ENCODE measurements around the gene RSAD1. TPM values are rescaled to one million over a fixed set of nuclear protein-coding genes. Genes with fewer than 3 reads are reported as not detected.

The RSAD1 gene
- total RNA-seq, 2 experiments from 2014 or later = 42.7 to 43.5 TPM

DNA sequence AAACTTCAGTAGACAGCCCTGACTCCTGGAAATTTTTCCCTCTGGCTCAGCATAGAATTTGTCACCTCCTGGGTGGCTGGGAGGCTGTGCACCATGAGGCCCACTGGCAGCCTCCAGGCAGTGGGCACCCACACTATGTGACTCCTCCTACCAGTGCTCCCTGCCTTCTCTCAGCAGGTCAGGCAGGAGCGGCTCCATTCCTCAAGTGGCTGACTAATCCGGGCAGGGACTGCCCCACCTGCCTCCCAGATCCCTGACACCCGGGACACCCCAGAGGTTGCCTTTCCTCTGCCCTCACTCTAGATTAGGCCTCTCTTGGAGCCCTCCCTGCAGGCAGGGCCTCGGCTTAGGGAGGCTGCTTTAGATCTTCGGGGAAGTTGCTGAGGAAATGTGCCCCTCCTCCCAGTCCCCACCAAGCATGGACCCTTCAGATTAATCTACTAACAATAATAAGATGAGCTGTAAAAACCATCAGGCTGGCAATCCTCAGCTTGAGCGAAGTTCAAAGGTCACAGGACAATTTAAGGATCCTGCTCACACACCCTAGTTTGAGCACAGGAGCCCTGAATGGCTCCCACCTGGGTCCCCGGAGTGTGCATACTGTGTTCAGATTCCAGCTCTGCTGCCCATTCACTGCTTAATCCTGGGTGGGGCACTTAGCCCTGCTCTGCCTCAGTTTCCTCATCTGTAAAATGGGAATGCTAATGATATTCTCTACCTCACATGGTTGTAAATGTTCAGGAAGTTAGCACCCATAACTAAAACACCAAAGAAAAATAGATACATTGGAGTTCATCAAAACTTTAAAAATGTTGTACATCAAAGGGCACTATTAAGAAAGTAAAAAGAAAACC is 19.6 kb downstream of the RSAD1 start:
- ATAC-seq (ENCODE audit: low read depth) = no peak
- POLR2A ChIA-PET = no interaction called here
- Mint-ChIP-seq H3K27me3 (no peaks in the 10 kb centered on the region), H3K9me3 (no peaks in the 10 kb centered on the region), H3K4me1 (no peaks in the 10 kb centered on the region), H3K27ac (no peak overlapping the region), H3K36me3 (no peaks in the 10 kb centered on the region), H3K4me3 (no peak overlapping the region)
- no peak for DNase-seq

DNA sequence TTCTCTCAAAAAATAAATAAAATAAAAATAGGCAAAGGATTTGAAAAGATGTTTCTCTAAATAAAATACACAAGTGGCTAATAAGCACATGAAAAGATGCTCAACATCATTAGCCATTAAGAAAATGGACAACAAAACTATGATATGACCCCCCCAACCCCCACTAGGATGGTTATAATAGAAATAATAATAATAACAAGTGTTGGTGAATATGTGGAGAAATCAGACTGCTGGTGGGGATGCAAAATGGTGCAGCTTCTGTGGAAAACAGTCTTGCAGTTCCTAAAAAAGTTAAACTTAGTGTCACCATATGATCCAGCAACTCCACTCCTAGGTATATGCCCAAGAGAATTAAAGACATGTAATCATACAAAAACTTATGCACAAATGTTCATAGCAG is 20.6 kb downstream of the RSAD1 start:
- POLR2A ChIA-PET = no interaction called here
- ATAC-seq (ENCODE audit: low read depth) (no peak), DNase-seq (no peak)
- H3K4me3 Mint-ChIP-seq = no peak overlapping the region
- H3K27ac Mint-ChIP-seq = no peak overlapping the region
- peaks cover 7% of the 10 kb centered on the region for H3K4me1 Mint-ChIP-seq
- no peaks in the 10 kb centered on the region for H3K9me3 Mint-ChIP-seq
- peaks cover 5% of the 10 kb centered on the region for H3K27me3 Mint-ChIP-seq
- no peaks in the 10 kb centered on the region for H3K36me3 Mint-ChIP-seq

DNA sequence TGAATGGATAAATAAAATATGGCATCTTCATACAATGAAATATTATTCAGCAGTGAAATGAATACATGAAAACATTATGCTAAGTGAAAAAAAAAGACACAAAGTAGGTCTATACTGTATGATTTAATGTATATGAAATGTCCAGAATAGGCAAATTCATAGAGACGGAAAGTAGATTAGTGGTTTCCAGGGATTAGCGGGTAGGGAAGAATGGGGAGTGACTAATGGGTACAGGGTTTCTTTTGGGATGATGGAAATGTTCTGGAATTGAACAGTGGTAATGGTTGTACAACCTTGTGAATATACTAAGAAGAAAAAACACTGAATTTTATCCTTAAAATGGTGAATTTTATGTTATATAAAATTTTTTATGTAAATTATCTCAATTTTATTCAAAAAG is 21.1 kb downstream of the RSAD1 start:
- Mint-ChIP-seq H3K36me3 (no peaks in the 10 kb centered on the region), H3K4me3 (no peak overlapping the region), H3K27ac (no peak overlapping the region), H3K9me3 (no peaks in the 10 kb centered on the region), H3K4me1 (peaks cover 10% of the 10 kb centered on the region), H3K27me3 (peaks cover 5% of the 10 kb centered on the region)
- ATAC-seq (ENCODE audit: low read depth) (no peak), DNase-seq (no peak)
- POLR2A ChIA-PET = no interaction called here

DNA sequence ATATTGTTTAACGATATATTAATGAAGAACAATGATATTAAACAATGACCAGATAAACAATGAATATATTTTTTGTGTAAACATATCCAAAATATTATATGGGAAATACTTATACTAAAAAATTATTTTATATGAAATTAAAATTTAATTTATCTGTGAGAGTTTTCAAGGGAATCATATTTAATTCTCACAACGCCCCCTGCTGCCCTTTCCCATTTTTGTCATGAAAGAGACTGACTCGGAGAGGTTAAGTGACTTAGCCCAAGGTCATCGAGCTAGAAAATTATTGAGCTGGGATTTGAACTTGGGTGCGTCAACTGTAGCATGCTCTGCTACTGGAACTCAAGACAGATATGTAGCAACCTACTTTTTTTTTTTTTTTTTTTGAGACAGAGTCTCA is 22.4 kb downstream of the RSAD1 start:
- Mint-ChIP-seq H3K27ac (no peak overlapping the region), H3K4me1 (peaks cover 14% of the 10 kb centered on the region), H3K27me3 (peaks cover 10% of the 10 kb centered on the region), H3K4me3 (no peak overlapping the region), H3K9me3 (no peaks in the 10 kb centered on the region), H3K36me3 (no peaks in the 10 kb centered on the region)
- no peak for ATAC-seq (ENCODE audit: low read depth)
- no peak for DNase-seq
- POLR2A ChIA-PET = no interaction called here

DNA sequence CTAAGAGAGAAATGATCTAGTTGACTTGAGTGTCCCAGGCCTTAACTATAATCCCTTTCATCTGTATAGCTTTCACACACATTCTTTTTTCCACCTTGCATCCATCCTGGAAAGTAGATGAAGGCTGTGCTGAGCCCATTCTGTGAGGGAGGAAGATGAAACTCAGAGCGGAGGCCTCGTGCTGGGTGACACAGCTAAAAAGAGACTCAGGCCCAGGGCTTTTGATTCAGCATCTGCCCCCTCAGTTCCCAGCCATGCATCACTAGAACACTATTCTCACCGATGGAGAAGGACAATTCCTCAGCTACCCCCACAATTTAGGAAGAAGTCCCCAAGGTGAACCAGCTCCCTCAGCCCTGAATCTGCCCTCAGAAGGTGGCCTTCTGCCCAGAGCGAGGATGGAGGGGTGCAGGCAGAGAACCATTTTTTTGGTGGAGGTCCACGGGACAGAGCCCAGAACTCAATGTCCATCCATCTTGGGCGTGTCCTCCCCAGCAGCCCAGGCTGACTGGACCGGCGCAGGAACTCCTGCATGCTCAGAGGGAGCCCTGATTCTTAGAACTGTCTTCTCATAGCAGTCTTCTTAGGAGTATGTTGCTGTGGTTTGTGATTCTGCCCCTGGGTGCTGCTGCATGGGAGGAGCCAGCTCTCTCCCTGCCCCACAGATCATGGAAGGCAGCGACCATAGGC is 23.8 kb downstream of the RSAD1 start:
- POLR2A ChIA-PET = interaction anchor here (1.2 kb wide), 1 partner anchor 23 kb away, joined by 3 read pairs; no protein-coding TSS in a partner anchor
- no peak overlapping the region for H3K27ac Mint-ChIP-seq
- no peak for DNase-seq
- peaks cover 14% of the 10 kb centered on the region for H3K4me1 Mint-ChIP-seq
- H3K27me3 Mint-ChIP-seq = peaks cover 10% of the 10 kb centered on the region
- no peaks in the 10 kb centered on the region for H3K36me3 Mint-ChIP-seq
- no peaks in the 10 kb centered on the region for H3K9me3 Mint-ChIP-seq
- ATAC-seq (ENCODE audit: low read depth) = no peak
- H3K4me3 Mint-ChIP-seq = no peak overlapping the region

DNA sequence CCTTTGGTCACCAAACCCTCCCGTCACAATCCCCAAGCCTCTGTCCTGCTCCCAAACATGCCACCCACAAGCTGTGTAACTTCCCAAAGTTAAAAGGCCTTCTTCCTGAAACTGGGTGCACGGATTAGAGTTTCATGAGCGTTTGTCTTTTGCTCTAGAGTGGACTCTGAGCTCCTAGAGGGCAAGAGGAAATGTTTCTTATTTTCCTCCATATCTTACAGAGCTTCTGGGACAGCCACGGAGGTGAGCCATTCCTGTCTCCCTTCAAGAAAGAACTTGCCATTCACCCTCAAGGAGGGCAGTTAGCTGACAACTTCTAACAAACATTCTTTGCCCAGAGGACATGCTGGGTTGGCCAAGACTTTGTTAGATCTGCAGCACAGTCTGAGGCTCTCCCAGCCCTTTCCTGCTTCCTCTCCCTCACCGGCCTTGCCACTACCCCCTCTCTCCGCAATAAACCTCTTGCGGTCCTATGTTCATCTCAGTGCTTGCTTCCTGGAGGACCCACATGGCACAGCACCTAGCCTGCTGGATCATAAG is 27.0 kb downstream of the RSAD1 start:
- peaks cover 29% of the 10 kb centered on the region for H3K4me1 Mint-ChIP-seq
- H3K27me3 Mint-ChIP-seq = peaks cover 10% of the 10 kb centered on the region
- H3K9me3 Mint-ChIP-seq = no peaks in the 10 kb centered on the region
- ATAC-seq (ENCODE audit: low read depth) (no peak), DNase-seq (no peak)
- H3K36me3 Mint-ChIP-seq = no peaks in the 10 kb centered on the region
- POLR2A ChIA-PET = no interaction called here
- H3K27ac Mint-ChIP-seq = no peak overlapping the region
- H3K4me3 Mint-ChIP-seq = no peak overlapping the region

DNA sequence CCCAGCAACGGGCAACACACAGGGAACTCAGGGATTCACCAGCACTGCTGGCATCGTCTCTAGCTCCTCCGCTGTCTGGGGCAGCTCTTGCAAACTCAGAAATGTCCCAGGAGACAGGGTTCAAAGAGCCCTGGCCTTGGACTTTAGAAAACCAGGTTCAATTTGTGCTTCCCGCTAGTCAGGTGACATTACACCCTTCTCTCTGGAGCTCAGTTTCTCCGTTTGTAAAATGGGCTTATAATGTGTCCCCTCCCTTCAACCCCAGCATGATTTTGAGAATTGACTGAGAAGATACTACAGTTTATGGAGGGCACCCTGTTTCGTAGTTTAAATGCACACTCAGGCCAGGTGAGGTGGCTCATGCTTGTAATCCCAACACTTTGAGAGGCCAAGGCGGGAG is 27.6 kb downstream of the RSAD1 start:
- H3K4me3 Mint-ChIP-seq = no peak overlapping the region
- H3K9me3 Mint-ChIP-seq = no peaks in the 10 kb centered on the region
- no peak overlapping the region for H3K27ac Mint-ChIP-seq
- POLR2A ChIA-PET = interaction anchor here (0.6 kb wide), 1 partner anchor 31 kb away, joined by 3 read pairs; no protein-coding TSS in a partner anchor
- ATAC-seq (ENCODE audit: low read depth) = no peak
- H3K36me3 Mint-ChIP-seq = no peaks in the 10 kb centered on the region
- DNase-seq = no peak
- H3K4me1 Mint-ChIP-seq = peaks cover 35% of the 10 kb centered on the region
- H3K27me3 Mint-ChIP-seq = peaks cover 10% of the 10 kb centered on the region

DNA sequence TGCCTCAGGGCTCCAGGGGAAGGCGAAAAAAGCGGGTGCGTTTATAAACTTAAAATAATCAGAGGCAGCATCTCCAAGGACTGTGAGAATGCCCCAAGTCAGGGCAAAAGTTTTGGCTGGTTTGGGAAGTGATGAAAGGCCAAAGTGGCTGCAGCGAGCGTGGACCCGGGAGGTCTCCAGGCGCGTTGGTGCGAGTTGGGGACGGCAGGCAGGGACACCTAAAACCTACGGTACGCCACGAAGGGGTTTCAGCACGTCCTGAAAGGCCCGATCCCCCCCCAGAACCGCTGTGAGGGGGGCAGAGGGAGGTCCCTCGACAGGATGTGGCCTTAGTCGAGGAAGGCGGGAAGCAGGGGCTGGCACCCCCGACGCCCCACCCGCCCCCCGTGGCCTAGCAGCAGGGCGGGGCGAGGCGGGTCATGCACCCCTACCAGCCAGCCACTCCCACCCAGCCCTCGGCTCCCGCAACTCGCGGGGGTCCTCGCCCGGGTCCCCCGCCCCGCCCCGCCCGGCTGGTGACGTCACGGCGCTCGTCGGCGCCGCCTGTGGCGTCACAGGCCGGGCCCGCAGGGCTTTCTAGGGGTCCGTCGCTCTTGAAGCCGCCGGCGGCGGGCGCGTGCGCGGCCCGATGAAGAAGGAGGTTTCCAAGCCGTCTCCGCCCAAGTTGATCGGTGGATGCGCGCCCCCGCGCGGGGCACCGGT is 29.4 kb downstream of the RSAD1 start, which contains the start of gene MYCBPAP:
Gene MYCBPAP (plus strand): TSS at position 569 of the 702 bp plus-strand sequence. CDS start 236 bp downstream, outside the sequence.
- Mint-ChIP-seq H3K36me3 (no peaks in the 10 kb centered on the region), H3K27me3 (peaks cover 10% of the 10 kb centered on the region), H3K9me3 (no peaks in the 10 kb centered on the region), H3K4me1 (peaks cover 37% of the 10 kb centered on the region), H3K27ac (peak within 1 kb of the TSS; percentile 94), H3K4me3 (peak within 1 kb of the TSS; percentile 91)
- ATAC-seq (ENCODE audit: low read depth) (peak; percentile 72), DNase-seq (peak; percentile 85)
- POLR2A ChIA-PET = no interaction called here

DNA sequence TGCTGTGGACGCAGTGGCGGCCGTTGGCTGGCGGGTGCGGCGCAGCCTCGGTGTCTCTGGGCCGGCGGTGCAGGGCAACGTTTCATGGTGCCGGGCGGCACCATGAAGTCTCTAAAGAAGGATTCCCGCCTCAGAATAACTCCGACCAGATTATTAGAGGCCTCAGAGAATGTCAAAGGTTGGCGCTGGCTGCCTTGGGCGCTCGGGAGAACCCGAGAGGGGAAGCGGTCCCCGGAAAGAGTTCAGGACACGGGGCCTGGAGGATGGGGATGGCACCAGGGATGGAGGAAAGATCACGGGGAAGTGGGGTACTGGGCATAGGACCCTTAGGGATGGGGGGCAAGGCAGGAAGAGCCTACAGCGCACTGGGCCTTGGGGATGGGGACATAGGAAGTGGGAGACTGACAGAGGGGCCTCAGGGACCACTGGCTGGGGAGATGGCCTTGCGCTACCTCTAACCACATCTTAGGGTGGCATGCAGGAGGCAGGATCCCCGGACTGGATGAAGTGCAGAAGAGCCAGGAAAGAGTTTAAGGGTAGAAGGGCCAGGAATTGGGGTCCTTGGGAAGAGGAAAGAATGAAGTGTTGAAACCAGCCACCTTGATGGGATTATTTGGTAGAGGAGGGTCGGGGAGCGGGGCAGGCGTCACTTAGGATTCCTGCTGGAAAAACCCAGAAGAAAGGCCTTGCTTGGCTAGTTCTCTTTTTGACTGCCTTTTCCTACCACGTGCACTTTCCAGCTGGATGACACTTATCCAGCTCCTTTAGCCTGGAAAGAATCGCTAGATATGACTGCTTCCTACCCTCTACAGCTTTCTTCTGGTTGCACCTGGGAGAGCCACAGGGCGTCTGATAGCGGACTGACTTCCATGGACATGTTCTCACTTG is 30.2 kb downstream of the RSAD1 start:
- peaks cover 33% of the 10 kb centered on the region for H3K4me1 Mint-ChIP-seq
- ATAC-seq (ENCODE audit: low read depth) (no peak), DNase-seq (no peak)
- POLR2A ChIA-PET = interaction anchor here (0.8 kb wide), 1 partner anchor 358 kb away, joined by 3 read pairs; no protein-coding TSS in a partner anchor
- H3K36me3 Mint-ChIP-seq = no peaks in the 10 kb centered on the region
- peak overlapping the region; percentile 91 for H3K4me3 Mint-ChIP-seq
- H3K27me3 Mint-ChIP-seq = peaks cover 7% of the 10 kb centered on the region
- peak overlapping the region; percentile 71 for H3K27ac Mint-ChIP-seq
- H3K9me3 Mint-ChIP-seq = no peaks in the 10 kb centered on the region

DNA sequence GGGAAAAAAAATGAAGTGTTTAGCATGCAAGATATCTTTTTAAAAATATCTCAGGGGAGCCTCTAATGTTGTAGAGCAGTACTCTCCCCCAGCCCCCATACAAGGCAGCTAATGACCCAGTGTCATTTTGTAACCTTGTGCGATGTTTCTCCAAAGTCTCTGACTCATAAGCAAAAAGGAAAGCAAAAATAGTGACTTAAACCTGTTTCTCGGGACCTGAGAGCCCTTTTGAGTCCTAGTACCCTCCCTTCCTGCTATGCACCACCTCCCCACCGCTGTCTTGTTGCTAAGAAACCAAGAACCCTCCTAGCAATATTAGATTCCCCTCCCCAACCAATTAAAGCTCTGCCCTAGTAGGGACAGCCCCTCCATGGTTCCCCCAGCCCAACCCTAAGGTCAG is 32.4 kb downstream of the RSAD1 start:
- Mint-ChIP-seq H3K36me3 (no peaks in the 10 kb centered on the region), H3K4me1 (peaks cover 24% of the 10 kb centered on the region), H3K27me3 (no peaks in the 10 kb centered on the region), H3K27ac (peak overlapping the region; percentile 42), H3K4me3 (peak overlapping the region; percentile 9), H3K9me3 (no peaks in the 10 kb centered on the region)
- POLR2A ChIA-PET = no interaction called here
- DNase-seq (no peak), ATAC-seq (ENCODE audit: low read depth) (peak; percentile 65)

DNA sequence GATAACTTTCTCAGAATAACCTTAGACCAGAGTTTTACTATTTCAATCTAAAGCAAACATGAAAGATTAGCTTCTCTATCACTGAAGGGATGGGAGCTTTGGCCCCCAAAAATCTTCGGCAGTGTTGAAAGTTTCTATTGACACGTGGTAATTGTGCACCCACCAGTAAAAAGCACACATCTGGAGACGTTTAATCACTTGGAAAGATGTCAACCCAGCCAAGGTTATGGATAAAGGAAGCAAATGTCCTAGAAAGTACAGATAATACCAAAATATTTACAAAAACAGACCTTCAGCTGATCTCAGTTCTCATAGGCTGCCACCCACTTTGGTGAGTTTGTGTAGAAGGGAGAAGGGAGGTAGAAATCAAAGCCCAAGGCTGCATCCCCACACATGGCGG is 34.8 kb downstream of the RSAD1 start:
- Mint-ChIP-seq H3K4me3 (no peak overlapping the region), H3K27me3 (no peaks in the 10 kb centered on the region), H3K9me3 (no peaks in the 10 kb centered on the region), H3K36me3 (no peaks in the 10 kb centered on the region), H3K27ac (no peak overlapping the region), H3K4me1 (peaks cover 20% of the 10 kb centered on the region)
- DNase-seq (no peak), ATAC-seq (ENCODE audit: low read depth) (no peak)
- POLR2A ChIA-PET = no interaction called here

DNA sequence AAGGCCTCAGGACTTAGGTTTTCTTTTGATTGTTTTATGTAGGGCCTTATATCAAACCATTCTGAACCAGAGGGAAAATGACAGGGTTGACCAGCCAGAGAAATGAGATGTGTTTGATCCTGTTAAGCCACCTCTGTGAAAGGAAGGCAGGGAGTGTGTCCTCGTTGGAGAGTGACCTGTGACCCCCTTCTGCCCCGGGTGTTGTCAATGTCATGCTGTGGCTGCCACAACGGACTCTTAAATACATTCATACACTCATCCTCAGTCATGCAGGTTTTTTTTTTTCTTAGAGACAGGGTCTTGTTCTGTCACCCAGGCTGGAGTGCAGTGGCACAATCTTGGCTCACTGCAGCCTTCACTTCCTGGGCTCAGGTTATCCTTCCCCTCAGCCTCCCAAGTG is 35.7 kb downstream of the RSAD1 start:
- Mint-ChIP-seq H3K4me1 (peaks cover 15% of the 10 kb centered on the region), H3K4me3 (no peak overlapping the region), H3K36me3 (no peaks in the 10 kb centered on the region), H3K27me3 (no peaks in the 10 kb centered on the region), H3K27ac (no peak overlapping the region), H3K9me3 (no peaks in the 10 kb centered on the region)
- DNase-seq = no peak
- ATAC-seq (ENCODE audit: low read depth) = no peak
- POLR2A ChIA-PET = interaction anchor here (0.7 kb wide), 1 partner anchor 188 kb away, joined by 3 read pairs; no protein-coding TSS in a partner anchor

Data from activated naive CD8-positive, alpha-beta T cell treated with anti-CD3 and anti-CD28 coated beads, Interleukin-2, amount 10 ng/mL, durations not matched to agents 7 days and 5 days (primary cell).